Karpas-422 (cell line): ENCODE data around the gene SLC22A14. TPM values are rescaled to one million over a fixed set of nuclear protein-coding genes. Genes with fewer than 3 reads are reported as not detected.

ENCODE experiments used
- DNase-seq: peaks from one replicate; pipeline ENCODE4 v3.0.0-alpha.2; 2015
- H2AFZ ChIP-seq: fragments of 200-600 bp; sonication (generic); 2 replicates; pipeline ENCODE4 v1.6.1; 2014; ENCODE audit warnings: antibody characterized with exemption, low read length, mixed read lengths
- H3K27ac ChIP-seq: fragments of 200-600 bp; sonication (generic); 2 replicates; pipeline ENCODE4 v1.5.1; 2014; ENCODE audit warnings: mild to moderate bottlenecking, low read length, moderate library complexity
- H3K27me3 ChIP-seq: fragments of 200-600 bp; sonication (generic); 2 replicates; pipeline ENCODE4 v1.6.1; 2014; ENCODE audit warnings: low read length, mixed read lengths
- H3K36me3 ChIP-seq: fragments of 200-600 bp; sonication (generic); 2 replicates; pipeline ENCODE4 v1.6.1; 2014; ENCODE audit warnings: low read length, mixed read lengths; ENCODE audit not compliant: insufficient read depth
- H3K4me1 ChIP-seq: fragments of 200-600 bp; sonication (generic); 2 replicates; pipeline ENCODE4 v1.6.1; 2014; ENCODE audit warnings: mild to moderate bottlenecking, low read length, mixed read lengths
- H3K4me2 ChIP-seq: fragments of 200-600 bp; sonication (generic); 2 replicates; pipeline ENCODE4 v1.6.1; 2014; ENCODE audit warnings: low read length, low read depth, mild to moderate bottlenecking; ENCODE audit not compliant: poor library complexity, severe bottlenecking
- H3K4me3 ChIP-seq: fragments of 200-600 bp; sonication (generic); 2 replicates; pipeline ENCODE4 v1.5.1; 2014; ENCODE audit warnings: mild to moderate bottlenecking, antibody characterized with exemption, low read length, mixed read lengths
- H3K79me2 ChIP-seq: fragments of 200-600 bp; sonication (generic); 2 replicates; pipeline ENCODE4 v1.6.1; 2014; ENCODE audit warnings: mild to moderate bottlenecking, low read length, mixed read lengths
- H3K9ac ChIP-seq: fragments of 200-600 bp; sonication (generic); 2 replicates; pipeline ENCODE4 v1.6.0; 2014; ENCODE audit warnings: low read length
- H3K9me2 ChIP-seq: fragments of 200-600 bp; sonication (generic), shearing (Covaris generic); replicated peaks from 2 replicates; pipeline ENCODE4 v1.6.0; 2014; ENCODE audit warnings: mild to moderate bottlenecking, low read length, moderate library complexity; ENCODE audit not compliant: insufficient read depth
- H3K9me3 ChIP-seq: fragments of 300-700, 200-600 bp; sonication (generic); 2 replicates; pipeline ENCODE4 v1.6.1; 2014; ENCODE audit warnings: low read length, mixed read lengths
- H4K20me1 ChIP-seq: fragments of 200-600 bp; sonication (generic); 2 replicates; pipeline ENCODE4 v1.6.1; 2014; ENCODE audit warnings: mild to moderate bottlenecking, antibody characterized with exemption, low read length, low read depth; ENCODE audit not compliant: insufficient read depth
- small RNA-seq: library from RNA; depleted of rRNA; stranded (forward); fragments of <200 nt; gene quantifications from one replicate; pipeline ENCODE3, GENCODE V24; 2014
- total RNA-seq: library from RNA; depleted of rRNA; stranded (reverse); fragments of >200 nt; shearing (Covaris generic); gene quantifications from 2 replicates; pipeline ENCODE4 v1.2.3, GENCODE V29; 2014; ENCODE audit warnings: low replicate concordance; rRNA removed

The SLC22A14 gene
- total RNA-seq, 1 experiment from 2014 or later, result not detected

GRCh38 chr3:38364721-38365400 lies 82.8 kb downstream of the SLC22A14 start:
- Histone ChIP-seq H3K4me2 (no peak overlapping the region), H4K20me1 (no peaks in the 10 kb centered on the region), H3K27ac (no peak overlapping the region), H3K9me3 (no peaks in the 10 kb centered on the region), H2AFZ (no peak overlapping the region), H3K4me1 (no peaks in the 10 kb centered on the region), H3K36me3 (no peaks in the 10 kb centered on the region), H3K4me3 (no peak overlapping the region), H3K79me2 (no peaks in the 10 kb centered on the region), H3K27me3 (no peaks in the 10 kb centered on the region), H3K9me2 (no peaks in the 10 kb centered on the region), H3K9ac (no peak overlapping the region)
- DNase-seq, result no peak

GRCh38 chr3:38365469-38366062 lies 83.5 kb downstream of the SLC22A14 start:
- no peak overlapping the region for H3K9ac ChIP-seq
- no peak overlapping the region for H3K27ac ChIP-seq
- no peaks in the 10 kb centered on the region for H3K27me3 ChIP-seq
- DNase-seq, result no peak
- no peak overlapping the region for H3K4me2 ChIP-seq
- no peak overlapping the region for H2AFZ ChIP-seq
- H3K79me2 ChIP-seq, result no peaks in the 10 kb centered on the region
- no peaks in the 10 kb centered on the region for H4K20me1 ChIP-seq
- H3K9me2 ChIP-seq, result no peaks in the 10 kb centered on the region
- H3K4me3 ChIP-seq, result no peak overlapping the region
- H3K36me3 ChIP-seq, result no peaks in the 10 kb centered on the region
- no peaks in the 10 kb centered on the region for H3K4me1 ChIP-seq
- no peaks in the 10 kb centered on the region for H3K9me3 ChIP-seq

DNA sequence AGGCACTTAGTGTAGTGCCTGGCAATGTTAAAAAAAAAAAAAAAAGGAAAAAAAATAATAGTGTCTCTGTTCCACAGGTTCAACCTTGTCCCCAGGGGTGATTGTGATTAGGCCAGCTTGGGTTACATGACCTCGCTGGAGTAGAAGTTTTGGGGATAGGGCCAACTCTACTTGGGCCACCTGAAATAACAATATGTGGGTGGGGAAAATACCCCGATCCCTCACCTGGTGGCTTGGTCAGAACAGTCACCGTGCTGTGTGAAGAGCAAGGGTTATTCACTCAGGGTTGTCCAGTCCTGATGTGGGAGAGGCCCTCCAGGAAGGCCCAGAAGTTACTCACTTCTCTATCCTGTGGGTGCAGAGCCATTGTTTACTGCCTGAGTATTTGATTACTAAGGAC lies 84.0 kb downstream of the SLC22A14 start:
- Histone ChIP-seq H3K4me1 (no peaks in the 10 kb centered on the region), H3K36me3 (no peaks in the 10 kb centered on the region), H3K4me2 (no peak overlapping the region), H3K9me3 (no peaks in the 10 kb centered on the region), H3K9me2 (no peaks in the 10 kb centered on the region), H3K27ac (no peak overlapping the region), H4K20me1 (no peaks in the 10 kb centered on the region), H2AFZ (no peak overlapping the region), H3K4me3 (no peak overlapping the region), H3K9ac (no peak overlapping the region), H3K79me2 (no peaks in the 10 kb centered on the region), H3K27me3 (no peaks in the 10 kb centered on the region)
- DNase-seq, result no peak

DNA sequence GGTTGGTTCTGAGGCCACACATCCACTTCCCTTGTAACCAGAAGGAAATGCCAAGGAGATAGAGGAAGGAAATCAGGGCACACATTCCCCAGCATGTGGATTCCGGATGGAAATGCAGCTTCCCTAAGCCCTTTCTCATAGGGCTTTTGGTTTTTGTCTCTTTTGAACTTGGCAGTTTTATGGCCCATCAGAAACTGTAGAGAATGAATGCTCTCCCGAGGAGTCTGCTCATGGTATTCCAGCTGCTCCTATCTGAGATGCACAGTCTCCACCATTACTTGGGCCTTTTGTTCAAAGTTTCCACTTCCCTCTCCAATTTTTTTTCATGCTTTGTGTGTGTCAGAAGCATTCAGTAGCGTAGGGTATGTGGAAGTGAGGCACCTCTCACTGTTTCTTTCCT lies 85.7 kb downstream of the SLC22A14 start:
- no peaks in the 10 kb centered on the region for H3K9me2 ChIP-seq
- H3K27me3 ChIP-seq, result no peaks in the 10 kb centered on the region
- DNase-seq, result no peak
- no peaks in the 10 kb centered on the region for H4K20me1 ChIP-seq
- H3K9ac ChIP-seq, result no peak overlapping the region
- H2AFZ ChIP-seq, result no peak overlapping the region
- H3K4me2 ChIP-seq, result no peak overlapping the region
- H3K9me3 ChIP-seq, result no peaks in the 10 kb centered on the region
- no peaks in the 10 kb centered on the region for H3K79me2 ChIP-seq
- H3K4me3 ChIP-seq, result no peak overlapping the region
- H3K36me3 ChIP-seq, result no peaks in the 10 kb centered on the region
- H3K27ac ChIP-seq, result no peak overlapping the region
- H3K4me1 ChIP-seq, result no peaks in the 10 kb centered on the region

Small RNA genes lying within 50 kb of the gene (small RNA-seq; reads per million reads assigned to genes)
- not detected for gene RNU6-235P

Other genes starting within 250 kb of the SLC22A14 start
- gene DLEC1, start 243.1 kb upstream of the SLC22A14 start, total RNA-seq, result not detected in 2 replicates
- 23.4 and 34.4 TPM in 2 replicates for gene ACAA1, start 145.2 kb upstream of the SLC22A14 start, total RNA-seq
- 11.3 and 23.0 TPM in 2 replicates for gene MYD88, start 143.6 kb upstream of the SLC22A14 start, total RNA-seq
- gene OXSR1, start 116.8 kb upstream of the SLC22A14 start, total RNA-seq, result 42.7 and 55.3 TPM in 2 replicates
- gene SLC22A13, start 16.5 kb upstream of the SLC22A14 start, total RNA-seq, result 0.90 and 3.3 TPM in 2 replicates
- not detected in 2 replicates for gene XYLB, start 64.5 kb downstream of the SLC22A14 start, total RNA-seq
- 2.4 and 3.5 TPM in 2 replicates for gene ACVR2B, start 171.6 kb downstream of the SLC22A14 start, total RNA-seq
- 21.4 and 33.2 TPM in 2 replicates for gene EXOG, start 214.0 kb downstream of the SLC22A14 start, total RNA-seq